CD4-positive, alpha-beta T cell treated with Interleukin-17A for 4 hours (primary cell): ENCODE data around the gene PCLO.

Experiments
- DNase-seq: peaks from one replicate; pipeline ENCODE4 v3.0.0-alpha.2; 2020; ENCODE audit warnings: mixed read lengths

The PCLO gene

GRCh38 chr7:83162402-83163256 is at the start of gene PCLO:
Gene PCLO, minus strand, starts transcription at chr7:83162884. Its CDS starts 292 bp downstream, at chr7:83162592.
- DNase-seq = peak; percentile 12

GRCh38 chr7:83211685-83212084 is 49.0 kb upstream of the PCLO start:
- DNase-seq = no peak

GRCh38 chr7:83210479-83210878 is 47.8 kb upstream of the PCLO start:
- no peak for DNase-seq

GRCh38 chr7:83204715-83205114 is 42.0 kb upstream of the PCLO start:
- no peak for DNase-seq

GRCh38 chr7:83201355-83201754 is 38.7 kb upstream of the PCLO start:
- DNase-seq = no peak

GRCh38 chr7:83190659-83191389 is 28.1 kb upstream of the PCLO start:
- no peak for DNase-seq

GRCh38 chr7:83178796-83179195 is 16.1 kb upstream of the PCLO start:
- DNase-seq = no peak

GRCh38 chr7:83178066-83178465 is 15.4 kb upstream of the PCLO start:
- DNase-seq = no peak

- DNase-seq = no peak
Measured at GRCh38 chr7:83173664-83174063, 11.0 kb upstream of the PCLO start.

GRCh38 chr7:83166781-83167180 is 4.1 kb upstream of the PCLO start:
- DNase-seq = no peak

- DNase-seq = no peak
Measured at GRCh38 chr7:83161899-83162401, 734 bp downstream of the PCLO start.

- DNase-seq = no peak
Measured at GRCh38 chr7:83161186-83161585, 1.5 kb downstream of the PCLO start.

GRCh38 chr7:83159731-83160130 is 3.0 kb downstream of the PCLO start:
- DNase-seq = no peak

GRCh38 chr7:83156006-83156405 is 6.7 kb downstream of the PCLO start:
- DNase-seq = no peak

- no peak for DNase-seq
Measured at GRCh38 chr7:83155407-83155806, 7.3 kb downstream of the PCLO start.

- DNase-seq = no peak
Measured at GRCh38 chr7:83153419-83153818, 9.3 kb downstream of the PCLO start.

GRCh38 chr7:83150310-83150709 is 12.4 kb downstream of the PCLO start:
- DNase-seq = no peak

GRCh38 chr7:83149466-83149865 is 13.2 kb downstream of the PCLO start:
- no peak for DNase-seq

- no peak for DNase-seq
Measured at GRCh38 chr7:83148776-83149175, 13.9 kb downstream of the PCLO start.

GRCh38 chr7:83143107-83143506 is 19.6 kb downstream of the PCLO start:
- no peak for DNase-seq

GRCh38 chr7:83142365-83142764 is 20.3 kb downstream of the PCLO start:
- DNase-seq = no peak

GRCh38 chr7:83141927-83142326 is 20.8 kb downstream of the PCLO start:
- no peak for DNase-seq

- no peak for DNase-seq
Measured at GRCh38 chr7:83130623-83131545, 31.8 kb downstream of the PCLO start.
